Measurements from ENCODE around the gene CENPP. TPM values are rescaled to one million over a fixed set of nuclear protein-coding genes. Genes with fewer than 3 reads are reported as not detected.

CENPP gene
- total RNA-seq, result 9.3 TPM

DNA sequence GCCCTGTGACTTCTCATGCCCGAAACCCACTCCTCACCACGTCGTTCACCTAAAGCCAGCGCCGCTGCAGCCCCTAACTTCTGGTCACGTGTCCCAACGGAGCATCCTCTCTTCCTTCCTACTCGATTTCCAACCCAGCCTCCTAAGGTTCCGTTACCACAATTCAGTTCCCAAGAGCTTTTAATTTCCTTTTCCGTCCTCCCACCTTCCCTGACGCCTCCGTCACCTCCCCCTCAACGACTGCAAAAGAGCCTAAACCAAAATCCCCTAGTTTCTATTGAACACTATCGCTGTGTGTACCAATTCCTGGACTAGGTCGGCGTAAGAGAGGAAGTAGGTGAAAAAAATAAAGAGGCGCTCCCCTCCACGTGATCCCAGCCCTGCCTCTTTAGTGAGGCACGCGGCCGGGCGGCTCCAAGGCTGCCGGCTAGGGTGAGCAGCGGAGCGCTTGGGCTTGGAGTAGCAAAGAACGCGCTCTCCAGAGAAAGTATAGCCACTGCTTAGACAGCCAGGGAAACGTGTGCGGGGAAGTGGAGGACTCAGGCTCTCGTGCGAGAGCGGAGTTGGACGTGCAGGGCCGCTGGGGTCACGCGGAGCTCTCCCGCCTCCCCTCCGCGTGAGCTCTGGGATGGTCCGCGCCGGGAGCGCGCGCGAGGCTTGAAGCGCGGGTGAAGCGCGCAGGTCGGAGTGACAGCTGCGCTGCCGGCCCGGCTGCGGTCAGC, at the start of gene CENPP, which contains the start of gene NOL8:
CENPP (plus strand) TSS at position 685 of the 722 bp plus-strand sequence.
NOL8 (minus strand) TSS at position 82 of the 722 bp plus-strand sequence. CDS start 1,189 bp downstream, outside the sequence.
- DNase-seq (ENCODE audit: extremely low spot score in 2 of 2), result peak in 1 of 2 donors; percentile 93
- Histone ChIP-seq H3K36me3 (peaks cover 0 to 19% of the 10 kb centered on the region in 2 donors), H3K27ac (peak within 1 kb of the TSS; percentile 93), H3K27me3 (no peaks in the 10 kb centered on the region), H3K4me3 (peak within 1 kb of the TSS; percentile 70 to 80), H3K4me1 (peaks cover 29% of the 10 kb centered on the region), H3K9me3 (no peaks in the 10 kb centered on the region)
- intact Hi-C loops (cut with DNase I), result no loop called here
- TF ChIP-seq POLR2A (IDR thresholded peaks at IDR 0.05) (no peak), POLR2AphosphoS5 (IDR thresholded peaks at IDR 0.05; ENCODE audit: insufficient read depth in 1 of 2, low read depth in 1 of 2) (peak; percentile 93), CTCF (IDR thresholded peaks at IDR 0.05) (no peak)

GRCh38 chr9:92276331-92277032, 49.3 kb upstream of the CENPP start:
- intact Hi-C loops (cut with DNase I), result no loop called here
- Histone ChIP-seq H3K4me3 (no peak overlapping the region), H3K4me1 (no peaks in the 10 kb centered on the region), H3K27ac (no peak overlapping the region), H3K27me3 (no peaks in the 10 kb centered on the region), H3K36me3 (peaks cover 2 to 70% of the 10 kb centered on the region in 2 donors), H3K9me3 (no peaks in the 10 kb centered on the region)
- TF ChIP-seq POLR2A (IDR thresholded peaks at IDR 0.05) (no peak), CTCF (IDR thresholded peaks at IDR 0.05) (no peak), POLR2AphosphoS5 (IDR thresholded peaks at IDR 0.05; ENCODE audit: insufficient read depth in 1 of 2, low read depth in 1 of 2) (no peak)
- no peak for DNase-seq (ENCODE audit: extremely low spot score in 2 of 2)

- TF ChIP-seq POLR2A (IDR thresholded peaks at IDR 0.05), result no peak
- no peak for TF ChIP-seq CTCF (IDR thresholded peaks at IDR 0.05)
- no peak for TF ChIP-seq POLR2AphosphoS5 (IDR thresholded peaks at IDR 0.05; ENCODE audit: insufficient read depth in 1 of 2, low read depth in 1 of 2)
- intact Hi-C loops (cut with DNase I), result no loop called here
- H3K36me3 ChIP-seq, result peaks cover 2 to 72% of the 10 kb centered on the region in 2 donors
- no peak overlapping the region for H3K27ac ChIP-seq
- H3K9me3 ChIP-seq, result no peaks in the 10 kb centered on the region
- H3K27me3 ChIP-seq, result no peaks in the 10 kb centered on the region
- no peak for DNase-seq (ENCODE audit: extremely low spot score in 2 of 2)
- no peak overlapping the region for H3K4me3 ChIP-seq
- no peaks in the 10 kb centered on the region for H3K4me1 ChIP-seq
Measured at GRCh38 chr9:92278110-92278509, 47.6 kb upstream of the CENPP start.

DNA sequence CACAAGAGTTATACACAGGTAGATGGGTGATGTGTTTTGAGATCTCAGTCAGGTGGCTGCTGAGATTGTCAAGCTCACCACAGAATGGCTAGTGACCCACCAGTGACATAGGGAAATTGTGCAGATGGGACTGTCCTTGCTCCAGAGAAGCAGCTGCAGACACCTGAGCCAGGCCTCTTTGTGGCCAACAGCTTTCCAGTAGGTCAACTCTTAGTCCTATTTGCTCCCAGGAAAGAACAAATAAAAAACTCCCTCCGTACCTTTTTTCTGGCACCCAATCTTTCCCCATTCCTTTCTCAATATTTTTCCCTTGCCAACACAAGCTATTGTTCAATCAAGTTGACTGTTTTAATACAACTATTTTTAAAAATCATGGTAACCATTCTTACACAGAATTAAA, 46.5 kb upstream of the CENPP start:
- TF ChIP-seq POLR2AphosphoS5 (IDR thresholded peaks at IDR 0.05; ENCODE audit: insufficient read depth in 1 of 2, low read depth in 1 of 2) (no peak), CTCF (IDR thresholded peaks at IDR 0.05) (no peak), POLR2A (IDR thresholded peaks at IDR 0.05) (no peak)
- no peaks in the 10 kb centered on the region for H3K27me3 ChIP-seq
- no peak overlapping the region for H3K4me3 ChIP-seq
- DNase-seq (ENCODE audit: extremely low spot score in 2 of 2), result no peak
- H3K4me1 ChIP-seq, result no peaks in the 10 kb centered on the region
- no peak overlapping the region for H3K27ac ChIP-seq
- intact Hi-C loops (cut with DNase I), result no loop called here
- H3K36me3 ChIP-seq, result peaks cover 2 to 75% of the 10 kb centered on the region in 2 donors
- no peaks in the 10 kb centered on the region for H3K9me3 ChIP-seq

All from vagina (tissue), 2 donors.